IPS-18c (cell line): Measurements from ENCODE around the gene ARHGEF40.

Experiments
- H3K4me3 ChIP-seq: 2 replicates; pipeline ENCODE4 v1.7.0; 2013; ENCODE audit warnings: low read depth, mild to moderate bottlenecking, low read length, moderate library complexity; ENCODE audit not compliant: insufficient read depth
- H3K9me3 ChIP-seq: one replicate; pipeline ENCODE4 v1.6.1; 2013; ENCODE audit warnings: mild to moderate bottlenecking, low read length, moderate library complexity; ENCODE audit not compliant: control insufficient read depth, insufficient read depth

ARHGEF40 gene

DNA sequence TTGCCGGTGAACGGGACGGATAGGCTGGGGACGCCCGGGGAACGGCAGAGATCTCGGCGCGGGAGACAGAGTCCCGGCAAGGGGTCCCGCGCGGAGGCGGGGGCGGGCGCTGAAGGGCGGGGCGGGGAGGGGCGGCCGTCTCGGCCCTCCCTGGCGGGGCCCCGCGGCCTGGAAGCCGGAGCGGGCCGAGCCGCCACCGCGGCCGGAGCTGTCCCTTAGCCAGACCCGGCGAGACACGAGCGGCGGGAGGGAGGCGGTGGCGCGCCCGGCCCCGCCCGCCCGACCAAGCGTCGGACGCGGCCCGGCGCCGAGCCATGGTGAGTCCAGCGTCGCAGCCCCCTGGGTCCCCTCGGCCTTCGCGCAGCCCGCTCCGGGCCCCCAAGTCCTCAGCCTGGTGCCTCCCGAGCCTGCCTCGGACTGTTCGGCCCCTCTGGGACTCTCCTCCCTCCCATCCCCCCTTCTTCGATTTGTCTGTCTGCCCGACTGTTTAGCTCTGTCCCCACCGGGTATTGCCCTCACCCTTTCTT, at the start of gene ARHGEF40:
Gene ARHGEF40, plus strand, starts transcription at position 222 of the 527 bp plus-strand sequence. Its CDS starts 93 bp downstream, at position 315.
- Histone ChIP-seq H3K9me3 (no peaks in the 10 kb centered on the region), H3K4me3 (peak within 1 kb of the TSS; percentile 87)

DNA sequence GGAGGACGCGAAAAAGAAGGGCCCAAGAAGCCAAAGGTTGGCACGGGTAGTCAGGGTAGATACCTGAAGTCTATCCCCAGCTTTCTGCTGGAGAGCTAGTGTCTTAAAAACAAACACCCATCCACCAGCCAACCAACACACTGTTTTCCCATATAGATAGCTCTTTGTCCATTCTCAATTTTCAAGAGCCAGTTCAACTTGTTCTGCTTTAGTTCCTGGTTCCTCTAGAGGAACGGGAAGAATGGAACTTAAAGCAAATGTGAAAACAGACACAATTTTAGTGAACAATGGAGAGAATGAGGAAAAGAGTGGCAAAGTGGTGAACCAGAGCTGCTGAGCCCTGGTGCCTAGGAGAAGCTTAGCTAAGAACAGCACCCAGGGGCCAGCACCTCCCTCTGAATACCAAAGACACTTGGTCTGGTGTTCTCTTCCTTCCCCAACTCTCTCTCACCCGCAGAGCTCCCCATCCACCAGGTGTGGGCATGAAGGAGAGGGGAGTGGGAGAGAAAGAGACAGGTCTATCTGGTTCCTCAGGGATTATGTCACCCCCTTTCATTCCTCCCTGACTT, 49.0 kb upstream of the ARHGEF40 start:
- H3K9me3 ChIP-seq, result no peaks in the 10 kb centered on the region
- no peak overlapping the region for H3K4me3 ChIP-seq

DNA sequence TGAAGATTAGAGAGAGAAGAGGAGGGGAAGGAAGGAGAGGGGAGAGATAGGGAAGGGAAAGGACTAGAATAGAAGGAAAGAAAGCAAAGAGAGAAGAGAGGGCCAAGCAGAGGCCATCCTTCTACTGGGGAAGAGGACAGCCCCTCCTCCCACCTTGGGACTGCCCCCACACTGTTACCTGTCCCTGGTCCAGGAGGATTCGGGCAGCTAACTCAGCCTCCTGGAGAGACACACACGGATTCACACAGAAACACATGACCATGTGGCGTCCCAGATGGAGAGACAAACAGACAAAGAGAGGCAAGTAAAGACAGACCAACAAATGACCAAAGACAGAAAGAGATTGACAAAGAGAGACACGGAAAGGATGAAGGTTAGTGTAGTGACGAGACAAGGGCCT, 47.4 kb upstream of the ARHGEF40 start:
- Histone ChIP-seq H3K9me3 (no peaks in the 10 kb centered on the region), H3K4me3 (no peak overlapping the region)

DNA sequence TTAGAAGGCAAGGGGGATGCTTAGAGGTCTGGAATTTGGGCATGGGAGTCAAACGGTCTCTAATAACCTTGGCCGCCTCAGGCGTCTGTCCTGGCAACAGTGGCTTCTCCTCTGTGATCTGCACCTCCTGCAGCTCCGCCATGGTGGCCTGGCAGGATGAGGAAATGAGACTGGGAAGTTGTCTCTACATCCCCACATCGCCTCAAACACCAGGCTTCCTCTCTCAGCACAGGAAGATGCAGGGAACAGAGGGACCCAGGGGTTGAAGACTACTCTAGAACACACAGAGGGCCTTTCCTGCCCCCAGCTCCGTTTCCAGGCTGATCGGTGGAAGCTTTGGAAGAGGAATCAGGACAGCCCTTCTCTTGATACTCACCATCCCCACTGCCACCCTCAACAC, 46.9 kb upstream of the ARHGEF40 start:
- H3K9me3 ChIP-seq, result no peaks in the 10 kb centered on the region
- no peak overlapping the region for H3K4me3 ChIP-seq

DNA sequence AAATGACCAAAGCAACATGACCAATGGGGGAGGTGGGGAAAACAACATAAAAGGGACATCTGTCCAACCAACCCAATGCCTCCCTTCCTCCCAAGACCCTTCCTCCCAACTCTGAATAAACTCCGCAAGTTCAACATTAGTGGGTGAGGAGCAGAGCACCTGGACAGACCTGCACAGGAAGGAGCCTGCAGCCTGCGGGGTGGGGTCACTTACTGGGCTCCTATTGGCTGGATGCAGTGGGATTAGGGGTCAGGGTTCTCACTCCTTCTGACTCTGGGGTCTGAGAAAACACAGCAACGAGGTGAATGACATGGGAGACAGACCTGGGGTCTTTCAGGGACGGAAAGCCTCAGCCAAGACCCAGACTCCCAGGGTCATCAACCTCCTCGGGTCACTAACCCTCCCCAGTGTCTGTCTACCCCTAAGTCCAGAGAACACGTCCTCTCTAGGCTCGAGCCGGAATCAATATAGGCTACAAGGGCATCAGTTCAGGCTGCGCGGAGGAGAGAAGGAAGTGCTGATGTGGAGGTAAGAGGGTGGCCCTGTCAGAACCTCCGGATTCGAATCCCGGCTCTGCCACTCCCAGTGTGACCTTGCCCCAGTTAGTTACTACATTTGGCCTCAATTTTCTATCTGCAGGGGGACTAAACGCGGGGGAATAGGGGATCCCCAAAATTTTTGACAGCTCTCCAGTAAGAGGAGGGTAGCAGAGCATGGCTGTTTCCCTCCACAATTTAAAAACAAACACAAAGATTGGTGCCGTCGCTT, 46.1 kb upstream of the ARHGEF40 start:
- Histone ChIP-seq H3K9me3 (no peaks in the 10 kb centered on the region), H3K4me3 (peak overlapping the region; percentile 74)

DNA sequence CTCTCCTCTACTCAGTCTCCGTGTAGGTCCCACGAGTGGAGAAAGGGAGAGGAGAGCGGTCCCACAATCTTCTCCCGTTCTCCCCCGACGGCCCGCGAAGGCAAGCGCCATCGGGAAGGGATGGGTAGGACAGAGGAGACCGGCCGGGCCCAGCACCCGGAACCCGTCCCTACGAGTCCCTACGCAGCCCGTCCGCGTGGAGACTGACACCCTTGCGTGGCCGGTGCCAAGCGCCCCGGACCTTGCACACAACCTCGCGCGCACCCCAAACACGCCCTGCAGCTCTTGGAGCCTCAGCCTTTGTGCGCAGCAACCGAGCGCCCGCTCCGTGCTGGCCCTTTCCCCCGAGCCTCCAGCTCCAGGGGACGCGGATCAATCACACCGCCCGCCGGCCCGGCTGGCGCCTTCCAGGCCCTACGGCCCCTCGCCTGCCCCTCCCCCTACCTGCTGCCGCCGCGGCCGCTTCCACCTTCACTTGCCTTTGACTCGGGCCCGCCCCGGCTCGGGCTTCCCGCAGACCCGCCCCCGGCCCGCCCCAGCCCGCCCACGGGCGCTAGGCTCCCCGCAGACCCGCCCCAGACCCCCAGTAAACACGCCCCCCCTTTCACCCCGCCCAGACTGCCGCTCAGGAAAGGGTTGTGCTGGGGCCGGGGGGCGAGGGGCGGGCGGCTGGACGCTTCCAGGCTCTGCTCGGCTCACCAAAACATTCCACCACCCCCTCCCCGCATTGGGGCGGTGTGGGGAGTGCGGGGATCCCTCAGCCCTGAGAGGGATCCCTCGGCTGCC, 45.3 kb upstream of the ARHGEF40 start, which contains the start of gene NDRG2:
Gene NDRG2, minus strand, starts transcription at position 477 of the 786 bp plus-strand sequence. CDS start 1,746 bp downstream, outside the sequence.
- Histone ChIP-seq H3K4me3 (peak within 1 kb of the TSS; percentile 74), H3K9me3 (no peaks in the 10 kb centered on the region)

DNA sequence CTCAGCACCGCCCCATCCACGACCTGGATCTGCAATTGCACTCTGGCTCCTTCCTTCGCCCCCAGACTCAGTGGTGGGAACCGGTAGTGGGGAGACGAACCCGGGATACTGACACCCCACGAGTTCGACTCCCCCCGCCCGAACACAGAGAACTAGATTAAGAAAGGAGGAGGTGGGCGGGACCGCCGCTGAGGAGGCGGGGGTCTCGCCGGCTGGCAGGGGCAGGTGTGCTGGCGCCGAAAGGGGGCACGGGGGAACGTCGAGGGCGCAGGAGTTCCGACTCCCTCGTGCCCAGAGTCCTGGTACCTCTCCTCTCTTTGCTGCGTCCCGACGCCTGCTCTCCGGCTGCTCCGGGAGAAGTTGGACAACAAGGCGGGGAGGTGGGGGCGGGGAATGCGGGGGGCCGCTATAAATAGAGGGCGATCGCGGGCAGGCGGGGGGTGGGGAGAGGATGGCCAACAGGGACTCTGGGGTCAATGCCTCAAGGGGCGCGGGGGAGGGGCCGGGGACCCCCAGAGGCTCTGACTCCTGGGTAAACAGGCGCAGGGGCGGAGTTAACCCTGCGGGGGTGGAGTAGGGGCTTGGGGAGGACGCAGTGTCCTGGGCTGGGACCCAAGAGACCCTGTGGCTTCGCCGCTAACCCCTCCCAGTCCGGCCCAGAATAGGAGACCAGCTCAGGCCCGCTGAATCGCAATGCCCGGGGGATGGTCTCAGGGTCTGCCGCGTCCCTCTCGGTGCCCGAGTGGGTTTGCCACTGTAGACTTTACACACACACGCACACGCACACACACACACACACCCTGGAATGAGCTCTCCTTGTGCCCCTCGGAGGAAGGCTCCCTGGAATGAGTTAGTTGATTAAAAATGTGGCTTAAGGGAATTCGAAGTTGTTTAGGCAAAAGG, 44.5 kb upstream of the ARHGEF40 start:
- H3K4me3 ChIP-seq, result peak overlapping the region; percentile 71

DNA sequence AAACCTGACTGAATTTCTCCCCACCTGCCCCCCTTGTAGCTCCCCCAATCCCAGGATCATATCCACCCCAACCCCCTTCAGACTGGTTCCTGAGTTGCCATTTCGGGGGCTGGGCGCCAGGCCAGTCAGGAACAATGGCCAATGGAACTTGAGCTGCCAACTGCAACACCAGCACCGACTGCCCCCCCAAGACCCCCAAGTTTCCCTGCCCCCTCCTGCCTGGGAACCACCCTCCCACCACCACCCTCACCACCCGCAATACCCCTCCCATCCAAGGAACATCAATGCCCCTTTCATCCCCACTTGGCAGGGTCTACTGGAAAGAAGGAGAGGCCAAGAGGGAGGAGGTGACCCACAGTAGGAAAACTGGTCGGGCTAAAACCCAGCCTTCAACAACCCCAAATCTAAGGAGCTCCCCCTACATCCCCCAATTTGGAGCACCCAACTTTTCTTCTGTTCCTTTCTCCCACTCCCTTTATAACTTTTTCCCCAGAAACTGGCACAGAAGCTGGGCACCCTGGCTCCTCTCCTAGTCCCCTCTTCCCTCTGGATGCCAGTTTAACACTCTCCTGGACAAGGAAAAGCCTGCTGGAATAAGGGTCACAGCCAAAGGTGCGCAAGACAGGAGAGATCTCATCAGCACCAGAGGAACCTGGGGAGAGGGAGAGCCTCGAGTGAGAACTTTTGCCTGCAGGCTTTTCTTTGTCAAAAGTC, 43.7 kb upstream of the ARHGEF40 start:
- no peaks in the 10 kb centered on the region for H3K9me3 ChIP-seq
- peak overlapping the region; percentile 43; the same call in 1 of the 2 replicates for H3K4me3 ChIP-seq

More for the DNA sequence above, 44.5 kb upstream of the ARHGEF40 start:
- no peaks in the 10 kb centered on the region for H3K9me3 ChIP-seq

DNA sequence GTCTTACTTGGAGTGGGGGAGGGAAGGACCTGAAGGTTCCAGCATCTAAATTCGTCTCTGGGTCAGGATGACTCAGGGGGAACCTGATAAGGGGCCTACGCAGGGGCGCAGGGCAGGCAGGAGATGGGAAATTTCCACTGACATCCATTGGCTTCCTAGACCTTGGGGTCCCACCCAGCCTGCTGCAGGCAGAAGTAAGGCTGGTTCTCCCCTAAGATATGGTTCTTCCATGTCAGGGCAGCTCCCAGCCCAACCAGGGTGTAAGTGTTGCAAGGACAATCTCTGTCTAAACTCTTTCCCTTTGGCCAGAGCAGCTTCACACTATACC, 43.2 kb upstream of the ARHGEF40 start:
- Histone ChIP-seq H3K4me3 (no peak overlapping the region), H3K9me3 (no peaks in the 10 kb centered on the region)

DNA sequence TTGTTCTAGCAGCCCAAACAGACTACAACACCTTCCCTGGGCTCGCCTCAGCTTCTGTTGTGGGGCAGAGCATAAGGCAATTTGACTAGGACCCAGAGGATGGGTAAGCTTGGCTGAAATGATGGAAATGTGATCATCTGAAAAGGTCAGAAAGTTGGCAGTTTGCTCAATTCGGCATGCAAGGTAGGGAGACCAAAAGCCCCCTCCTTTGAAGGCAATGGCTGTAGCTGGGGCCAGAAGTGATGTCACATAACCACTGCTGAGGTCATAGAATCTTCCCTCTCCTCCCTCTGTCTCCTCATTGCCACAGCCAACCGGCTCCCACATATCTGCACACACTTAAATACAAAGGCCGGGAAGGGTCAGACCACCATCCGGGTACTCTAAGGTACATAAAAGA, 40.2 kb upstream of the ARHGEF40 start, which contains the start of gene TPPP2:
Gene TPPP2, plus strand, starts transcription at position 301 of the 400 bp plus-strand sequence. CDS start 365 bp downstream, outside the sequence.
- no peaks in the 10 kb centered on the region for H3K9me3 ChIP-seq
- H3K4me3 ChIP-seq, result no peak within 1 kb of the TSS

DNA sequence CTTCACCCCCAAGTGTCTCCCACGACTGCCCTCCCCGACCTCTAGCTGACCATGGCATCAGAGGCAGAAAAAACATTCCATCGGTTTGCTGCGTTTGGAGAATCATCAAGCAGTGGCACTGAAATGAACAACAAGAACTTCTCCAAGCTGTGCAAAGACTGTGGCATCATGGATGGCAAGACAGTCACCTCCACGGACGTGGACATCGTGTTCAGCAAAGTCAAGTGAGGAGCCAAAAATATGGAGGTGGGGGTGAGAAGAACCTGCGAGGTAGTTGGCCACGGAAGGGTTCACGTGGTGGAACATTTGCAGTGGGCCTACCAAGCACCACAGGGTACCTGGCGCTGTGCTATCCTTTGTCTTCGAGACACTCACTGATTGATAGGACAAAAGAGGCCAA, 39.6 kb upstream of the ARHGEF40 start:
- Histone ChIP-seq H3K9me3 (no peaks in the 10 kb centered on the region), H3K4me3 (no peak overlapping the region)

DNA sequence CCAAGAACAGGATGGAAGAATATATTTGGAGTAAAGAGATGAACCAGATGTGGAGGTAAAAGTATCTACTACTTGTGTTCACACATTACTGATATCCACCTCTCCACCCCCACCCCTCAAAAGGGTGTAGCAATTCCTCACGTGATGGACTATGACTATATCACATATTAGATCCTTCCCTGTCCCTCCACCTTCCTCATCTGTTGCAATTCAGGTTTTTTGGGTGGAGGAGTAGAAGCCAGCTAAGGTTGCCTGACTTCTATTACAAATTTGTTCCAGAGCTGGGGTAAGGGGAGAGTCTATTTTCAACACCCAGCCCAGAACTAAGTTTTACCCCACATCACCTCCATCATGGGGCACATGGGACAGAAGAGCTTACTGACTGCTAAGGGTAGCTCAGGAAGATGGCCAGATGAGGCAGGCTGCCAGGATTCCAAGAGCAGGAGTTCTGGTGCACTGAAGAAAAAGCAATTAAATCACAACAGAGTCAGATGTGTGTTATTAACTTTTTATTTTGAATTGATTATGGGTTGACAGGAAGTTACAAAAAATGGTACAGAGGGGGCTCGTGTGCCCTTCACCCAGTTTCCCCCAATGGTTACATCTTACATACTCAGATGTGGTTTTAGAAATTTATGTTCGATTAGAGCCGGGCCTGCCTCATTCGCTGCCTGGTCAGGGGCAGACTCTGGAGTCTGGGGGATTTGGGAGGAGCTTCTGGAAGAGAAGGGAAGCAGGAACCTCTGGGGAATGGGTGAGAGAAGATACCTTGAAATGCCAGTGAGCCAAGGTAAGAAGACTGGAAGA, 37.6 kb upstream of the ARHGEF40 start:
- Histone ChIP-seq H3K4me3 (no peak overlapping the region), H3K9me3 (no peaks in the 10 kb centered on the region)

DNA sequence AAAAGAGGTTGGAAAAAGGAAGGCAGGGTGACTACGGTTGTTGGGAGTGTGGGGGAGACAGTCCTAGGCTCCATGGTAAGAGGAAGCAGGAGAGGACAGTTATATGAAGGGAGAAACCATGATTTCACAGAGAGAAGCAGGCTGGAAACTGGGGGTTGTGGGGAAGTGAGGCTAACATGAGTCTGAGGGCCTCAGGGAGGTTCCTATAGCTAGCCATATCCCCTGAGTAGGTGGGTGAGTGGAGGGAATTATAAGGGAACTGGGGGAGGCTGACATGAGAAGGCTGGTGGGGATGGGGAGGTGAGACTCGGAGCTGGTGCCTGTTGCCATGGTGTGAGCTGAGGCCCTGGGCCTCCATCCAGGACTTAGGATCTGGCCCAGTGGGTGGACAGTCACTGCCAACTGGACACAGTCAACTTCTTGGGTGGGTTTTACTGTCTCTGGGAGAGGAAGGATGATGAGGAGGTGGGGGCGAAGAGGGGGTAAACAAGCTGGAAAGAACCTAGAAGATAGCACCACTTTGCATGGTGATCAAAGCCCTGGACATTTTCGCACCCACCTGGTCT, 36.9 kb upstream of the ARHGEF40 start:
- no peak overlapping the region for H3K4me3 ChIP-seq
- no peaks in the 10 kb centered on the region for H3K9me3 ChIP-seq

DNA sequence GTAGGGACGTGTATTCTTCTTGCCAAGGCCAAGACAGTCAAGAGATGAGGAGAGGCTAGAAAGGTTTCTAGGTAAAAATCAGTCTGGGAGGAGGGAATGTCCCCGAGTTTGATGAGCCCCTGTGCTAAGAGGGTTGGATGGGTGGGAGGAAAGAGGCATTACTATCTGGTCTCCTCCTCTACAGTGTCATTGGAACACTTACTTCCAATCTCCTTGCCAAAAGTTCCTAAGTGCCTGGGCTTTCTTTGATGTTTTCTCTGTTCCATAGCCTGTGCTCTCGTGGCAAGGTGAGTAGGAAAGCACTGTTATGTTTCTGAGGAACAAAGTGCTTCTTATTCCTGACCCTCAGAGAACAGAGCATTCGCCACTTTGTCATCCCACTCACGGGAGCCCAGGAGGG, 35.4 kb upstream of the ARHGEF40 start, which contains the start of gene RNASE13:
Gene RNASE13, minus strand, starts transcription at position 101 of the 400 bp plus-strand sequence. CDS start 519 bp downstream, outside the sequence.
- H3K9me3 ChIP-seq, result no peaks in the 10 kb centered on the region
- H3K4me3 ChIP-seq, result no peak within 1 kb of the TSS

DNA sequence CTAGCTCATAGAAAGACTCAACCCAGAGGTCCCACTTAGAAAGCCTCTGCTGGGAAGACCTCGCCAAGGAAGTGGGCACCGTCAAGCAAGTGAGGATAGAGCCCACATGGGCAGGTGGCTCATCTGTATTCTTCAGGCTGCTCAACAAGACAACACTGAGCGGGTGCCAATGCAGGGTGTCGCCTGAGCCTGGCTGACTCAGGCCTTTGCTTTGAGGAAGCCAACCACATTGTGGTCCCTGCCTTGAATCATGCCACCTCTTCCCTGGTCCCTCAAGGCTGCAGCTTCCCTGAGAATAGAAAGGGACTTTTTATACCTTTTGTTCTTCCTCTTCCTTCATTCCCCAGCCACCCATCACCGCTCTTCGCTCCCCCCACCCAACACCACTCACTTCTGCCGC, 33.4 kb upstream of the ARHGEF40 start:
- no peak overlapping the region for H3K4me3 ChIP-seq
- no peaks in the 10 kb centered on the region for H3K9me3 ChIP-seq
